Keratinocyte (primary cell): ENCODE results near the gene RASSF6. TPM values are rescaled to one million over a fixed set of nuclear protein-coding genes. Genes with fewer than 3 reads are reported as not detected.

ENCODE experiments used
- DNase-seq: peaks from one replicate; pipeline ENCODE4 v3.0.0-alpha.2; 2011; ENCODE audit warnings: low read depth, missing footprints, low spot score
- FAIRE-seq: peaks from 2 replicates; lab custom pipeline; 2011; peaks lifted over from hg19 to GRCh38; lab: Jason Lieb, UNC
- H2AFZ ChIP-seq: 2 replicates; pipeline ENCODE4 v1.6.0; 2012; ENCODE audit warnings: low read length, control low read depth, inconsistent platforms; ENCODE audit not compliant: control insufficient read depth
- H3K27ac ChIP-seq: 2 replicates; pipeline ENCODE4 v1.5.1; 2011; ENCODE audit warnings: low read length; ENCODE audit not compliant: control insufficient read depth, insufficient read depth
- H3K27me3 ChIP-seq: 3 replicates; pipeline ENCODE4 v1.6.0; 2011; ENCODE audit warnings: low read length; ENCODE audit not compliant: control insufficient read depth, insufficient read depth; ENCODE audit errors: extremely low read depth
- H3K36me3 ChIP-seq, 2 experiments: 2 replicates in 1 of 2; 3 replicates in 1 of 2; pipeline ENCODE4 v1.5.1; 2011; ENCODE audit warnings: low read length in 2 of 2, mild to moderate bottlenecking in 1 of 2; ENCODE audit not compliant: control insufficient read depth in 2 of 2, insufficient read depth in 2 of 2; ENCODE audit errors: extremely low read depth in 1 of 2
- H3K4me1 ChIP-seq: 3 replicates; pipeline ENCODE4 v1.5.1; 2011; ENCODE audit warnings: low read length; ENCODE audit not compliant: control insufficient read depth, insufficient read depth; ENCODE audit errors: extremely low read depth
- H3K4me2 ChIP-seq: 3 replicates; pipeline ENCODE4 v1.6.0; 2011; ENCODE audit warnings: low read depth, low read length; ENCODE audit not compliant: control insufficient read depth, insufficient read depth; ENCODE audit errors: extremely low read depth
- H3K4me3 ChIP-seq, 3 experiments: fragments of 200-600 bp in 1 of 3; sonication (generic) in 1 of 3; 2 replicates in 2 of 3; 3 replicates in 1 of 3; pipeline ENCODE4 v1.5.1; 2011 to 2016; ENCODE audit warnings: low read length in 3 of 3, mild to moderate bottlenecking in 3 of 3, control low read depth in 2 of 3, inconsistent platforms in 1 of 3, low read depth in 1 of 3, mixed read lengths in 1 of 3, mixed run types in 1 of 3, moderate library complexity in 1 of 3; ENCODE audit not compliant: control insufficient read depth in 2 of 3, insufficient read depth in 2 of 3; ENCODE audit errors: extremely low read depth in 1 of 3
- H3K79me2 ChIP-seq: 2 replicates; pipeline ENCODE4 v1.6.0; 2012; ENCODE audit warnings: low read length; ENCODE audit not compliant: control insufficient read depth, insufficient read depth
- H3K9ac ChIP-seq: 3 replicates; pipeline ENCODE4 v1.6.0; 2011; ENCODE audit warnings: low read length; ENCODE audit not compliant: control insufficient read depth, insufficient read depth; ENCODE audit errors: extremely low read depth
- H3K9me1 ChIP-seq: 3 replicates; pipeline ENCODE4 v1.6.0; 2011; ENCODE audit warnings: low read length; ENCODE audit not compliant: control insufficient read depth, insufficient read depth; ENCODE audit errors: extremely low read depth
- H3K9me3 ChIP-seq: 2 replicates; pipeline ENCODE4 v1.5.1; 2012; ENCODE audit warnings: low read depth, low read length; ENCODE audit not compliant: control insufficient read depth
- H4K20me1 ChIP-seq: 3 replicates; pipeline ENCODE4 v1.6.0; 2011; ENCODE audit warnings: low read length; ENCODE audit not compliant: control insufficient read depth, insufficient read depth; ENCODE audit errors: extremely low read depth
- EZH2 ChIP-seq: IDR thresholded peaks from one replicate; pipeline ENCODE4 v1.6.1; 2012; ENCODE audit warnings: inconsistent platforms, mild to moderate bottlenecking, low read length, moderate library complexity
- dilution Hi-C: fragments of 300-500 bp; cut with MboI; formaldehyde crosslinking; loops from one replicate; pipeline ENCODE4 v1.7.0; 2020; ENCODE audit warnings: low sequenced_read_pairs; ENCODE audit not compliant: extremely low pct_ligation_motif_present
- polyA plus RNA-seq, 5 experiments: library from polyadenylated mRNA; depleted of rRNA in 3 of 5; stranded (reverse) in 3 of 5; stranded (forward) in 1 of 5; unstranded in 1 of 5; fragments of >200 nt; gene quantifications; 1 replicate in 1 of 5; 2 replicates in 3 of 5; 3 replicates in 1 of 5; pipeline versions ENCODE4 v1.2.1 to v1.2.3, GENCODE V29; 2011 to 2012; ENCODE audit warnings: missing spikeins in 2 of 5, low read depth in 1 of 5, low replicate concordance in 1 of 5
- TF ChIP-seq, protein P1 (sequence below), 3 experiments: IDR thresholded peaks in 1 of 3; conservative IDR thresholded peaks in 1 of 3; optimal IDR thresholded peaks in 1 of 3; 2 replicates in 2 of 3; 3 replicates in 1 of 3; pipeline versions ENCODE3 to v1.5.1; 2011; ENCODE audit warnings: low read length in 3 of 3, mild to moderate bottlenecking in 3 of 3, moderate library complexity in 2 of 3, control low read depth in 1 of 3, inconsistent platforms in 1 of 3; ENCODE audit not compliant: insufficient read depth in 2 of 3; ENCODE audit errors: extremely low read depth in 1 of 3

Gene RASSF6
- polyA plus RNA-seq, 1 donor (not counting 4 experiments of a cell fraction or from before 2014, with no cell fraction given) = 4.4 TPM

DNA sequence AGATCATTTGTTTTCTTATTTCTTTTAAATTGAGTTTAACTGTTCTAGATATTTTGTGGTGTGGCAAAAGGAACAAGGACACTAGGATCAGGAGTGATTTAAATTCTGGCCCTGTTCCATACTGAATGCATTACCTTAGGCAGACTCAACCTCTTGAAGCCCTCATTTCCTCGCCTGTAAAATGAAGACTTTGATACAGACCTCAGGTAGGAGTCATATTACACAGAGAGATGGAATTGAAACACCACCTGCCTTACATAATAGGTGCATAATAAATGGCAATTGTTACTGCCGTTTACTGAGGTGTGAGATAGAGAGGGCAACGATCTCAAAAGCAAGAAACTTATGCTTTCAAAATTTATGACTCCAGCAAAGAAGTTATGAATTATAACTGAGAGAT is 28.2 kb upstream of the RASSF6 start:
- no peaks in the 10 kb centered on the region for H3K36me3 ChIP-seq
- no peak overlapping the region for H2AFZ ChIP-seq
- H4K20me1 ChIP-seq = no peaks in the 10 kb centered on the region
- no peak overlapping the region for H3K27ac ChIP-seq
- no peaks in the 10 kb centered on the region for H3K9me1 ChIP-seq
- no peaks in the 10 kb centered on the region for H3K27me3 ChIP-seq
- DNase-seq (no peak), FAIRE-seq (no peak)
- H3K4me2 ChIP-seq = no peak overlapping the region
- no peak overlapping the region for H3K9ac ChIP-seq
- TF ChIP-seq EZH2 = no peak
- TF ChIP-seq, protein P1, sequence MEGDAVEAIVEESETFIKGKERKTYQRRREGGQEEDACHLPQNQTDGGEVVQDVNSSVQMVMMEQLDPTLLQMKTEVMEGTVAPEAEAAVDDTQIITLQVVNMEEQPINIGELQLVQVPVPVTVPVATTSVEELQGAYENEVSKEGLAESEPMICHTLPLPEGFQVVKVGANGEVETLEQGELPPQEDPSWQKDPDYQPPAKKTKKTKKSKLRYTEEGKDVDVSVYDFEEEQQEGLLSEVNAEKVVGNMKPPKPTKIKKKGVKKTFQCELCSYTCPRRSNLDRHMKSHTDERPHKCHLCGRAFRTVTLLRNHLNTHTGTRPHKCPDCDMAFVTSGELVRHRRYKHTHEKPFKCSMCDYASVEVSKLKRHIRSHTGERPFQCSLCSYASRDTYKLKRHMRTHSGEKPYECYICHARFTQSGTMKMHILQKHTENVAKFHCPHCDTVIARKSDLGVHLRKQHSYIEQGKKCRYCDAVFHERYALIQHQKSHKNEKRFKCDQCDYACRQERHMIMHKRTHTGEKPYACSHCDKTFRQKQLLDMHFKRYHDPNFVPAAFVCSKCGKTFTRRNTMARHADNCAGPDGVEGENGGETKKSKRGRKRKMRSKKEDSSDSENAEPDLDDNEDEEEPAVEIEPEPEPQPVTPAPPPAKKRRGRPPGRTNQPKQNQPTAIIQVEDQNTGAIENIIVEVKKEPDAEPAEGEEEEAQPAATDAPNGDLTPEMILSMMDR (optimal IDR thresholded peaks at IDR 0.05 in 1 of 3, IDR thresholded peaks at IDR 0.05 in 1 of 3, conservative IDR thresholded peaks at IDR 0.05 in 1 of 3; ENCODE audit: extremely low read depth in 1 of 3, insufficient read depth in 2 of 3, low read length in 3 of 3) = no peak
- no peaks in the 10 kb centered on the region for H3K9me3 ChIP-seq
- H3K4me3 ChIP-seq = no peak overlapping the region
- dilution Hi-C loops = no loop called here
- H3K79me2 ChIP-seq = no peaks in the 10 kb centered on the region
- H3K4me1 ChIP-seq = peaks cover 29% of the 10 kb centered on the region

DNA sequence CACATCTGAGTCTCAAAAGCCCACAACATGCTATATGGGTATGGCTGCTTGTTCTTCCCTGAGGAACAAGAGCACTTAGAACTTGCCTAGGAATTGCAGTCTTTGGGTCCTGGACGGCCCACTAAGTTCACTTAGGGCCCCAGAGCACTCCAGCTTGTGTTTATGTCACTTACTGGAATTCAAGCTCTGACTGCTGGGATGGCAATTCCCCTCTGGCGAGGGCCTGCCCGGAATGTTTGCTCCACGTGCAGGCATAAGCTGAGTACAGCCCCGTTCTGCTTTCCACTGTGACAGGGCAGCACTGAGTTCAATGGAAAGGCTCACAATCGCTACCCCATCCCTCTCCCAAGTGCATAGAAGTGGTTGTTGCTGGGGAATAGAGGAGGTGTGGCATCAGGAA is 25.9 kb upstream of the RASSF6 start:
- no peaks in the 10 kb centered on the region for H3K79me2 ChIP-seq
- no peak for FAIRE-seq
- H3K27me3 ChIP-seq = no peaks in the 10 kb centered on the region
- no peaks in the 10 kb centered on the region for H3K9me1 ChIP-seq
- no peak overlapping the region for H2AFZ ChIP-seq
- H3K4me3 ChIP-seq = no peak overlapping the region
- H3K9me3 ChIP-seq = no peaks in the 10 kb centered on the region
- peaks cover 20% of the 10 kb centered on the region for H3K4me1 ChIP-seq
- no peak overlapping the region for H3K9ac ChIP-seq
- TF ChIP-seq EZH2 = no peak
- TF ChIP-seq, protein P1 (optimal IDR thresholded peaks at IDR 0.05 in 1 of 3, IDR thresholded peaks at IDR 0.05 in 1 of 3, conservative IDR thresholded peaks at IDR 0.05 in 1 of 3; ENCODE audit: extremely low read depth in 1 of 3, insufficient read depth in 2 of 3, low read length in 3 of 3) = no peak
- dilution Hi-C loops = no loop called here
- no peak overlapping the region for H3K27ac ChIP-seq
- no peak for DNase-seq
- no peaks in the 10 kb centered on the region for H4K20me1 ChIP-seq
- no peak overlapping the region for H3K4me2 ChIP-seq
- no peaks in the 10 kb centered on the region for H3K36me3 ChIP-seq
